IMR-90 (cell line): Measurements from ENCODE around the gene FRY. TPM values are rescaled to one million over a fixed set of nuclear protein-coding genes. Genes with fewer than 3 reads are reported as not detected.

Experiments used
- ATAC-seq: fragments of 200-7000 bp; cut with Tn5 transposase; 2 replicates; pipeline ENCODE4 v1.9.1; 2020; ENCODE audit warnings: low read depth, mild to moderate bottlenecking, moderate library complexity
- BruUV-seq: library from RNA; stranded (reverse); fragments of 400-500 nt; replicated peaks from 2 replicates; lab custom pipeline; 2021; lab: Mats Ljungman, UMichigan
- CTCF ChIA-PET: fragments of 300-600 bp; formaldehyde crosslinking; extraction: SDS; loops from one replicate; lab custom pipeline; 2021; ENCODE audit warnings: antibody characterized with exemption; lab: Yijun Ruan, JAX
- POLR2A ChIA-PET: fragments of 300-600 bp; sonication (Branson Sonifier 250); formaldehyde crosslinking; loops from one replicate; lab custom pipeline; 2022; ENCODE audit warnings: antibody characterized with exemption; ENCODE audit not compliant: unreplicated experiment; lab: Charles Lee
- DNase-seq: peaks from one replicate; pipeline ENCODE4 v3.0.0; 2013
- H2AFZ ChIP-seq: replicated peaks from 2 replicates; pipeline ENCODE3; 2013; ENCODE audit warnings: low read length, mild to moderate bottlenecking; ENCODE audit not compliant: poor library complexity
- H2AK5ac ChIP-seq: 2 replicates; pipeline ENCODE4 v1.6.1; 2013; ENCODE audit warnings: low read depth, low read length, inconsistent platforms
- H2AK9ac ChIP-seq: replicated peaks from 2 replicates; pipeline ENCODE3; 2013; ENCODE audit warnings: mild to moderate bottlenecking, low read depth, low read length, moderate library complexity; ENCODE audit not compliant: poor library complexity
- H2BK120ac ChIP-seq: 2 replicates; pipeline ENCODE4 v1.6.1; 2013; ENCODE audit warnings: low read depth, low read length, inconsistent platforms
- H2BK15ac ChIP-seq: 3 replicates; pipeline ENCODE4 v1.6.1; 2013; ENCODE audit warnings: low read depth, low read length, inconsistent platforms
- H2BK20ac ChIP-seq: 2 replicates; pipeline ENCODE4 v1.6.1; 2013; ENCODE audit warnings: low read depth, mild to moderate bottlenecking, inconsistent platforms, low read length, moderate library complexity
- H2BK5ac ChIP-seq: 2 replicates; pipeline ENCODE4 v1.6.1; 2013; ENCODE audit warnings: mild to moderate bottlenecking, low read depth, low read length, inconsistent platforms; ENCODE audit not compliant: poor library complexity, severe bottlenecking
- H3K14ac ChIP-seq: replicated peaks from 2 replicates; pipeline ENCODE4 v1.6.1; 2013; ENCODE audit warnings: low read depth, low read length, inconsistent platforms
- H3K18ac ChIP-seq: 2 replicates; pipeline ENCODE4 v1.6.1; 2013; ENCODE audit warnings: low read depth, low read length, control low read depth
- H3K23ac ChIP-seq: 2 replicates; pipeline ENCODE4 v1.6.1; 2013; ENCODE audit warnings: low read depth, low read length, inconsistent platforms
- H3K27ac ChIP-seq: 2 replicates; pipeline ENCODE4 v1.5.1; 2013; ENCODE audit warnings: mild to moderate bottlenecking, control low read depth, low read length; ENCODE audit not compliant: insufficient read depth
- H3K27me3 ChIP-seq: 2 replicates; pipeline ENCODE4 v1.6.1; 2013; ENCODE audit warnings: low read length; ENCODE audit not compliant: control insufficient read depth, insufficient read depth
- H3K36me3 ChIP-seq: 2 replicates; pipeline ENCODE4 v1.6.1; 2013; ENCODE audit warnings: low read length, mixed read lengths; ENCODE audit not compliant: control insufficient read depth, insufficient read depth
- H3K4ac ChIP-seq: 2 replicates; pipeline ENCODE4 v1.6.1; 2013; ENCODE audit warnings: low read depth, low read length, inconsistent platforms
- H3K4me1 ChIP-seq: 2 replicates; pipeline ENCODE4 v1.6.1; 2013; ENCODE audit warnings: low read length, mixed read lengths; ENCODE audit not compliant: control insufficient read depth, insufficient read depth
- H3K4me2 ChIP-seq: 2 replicates; pipeline ENCODE4 v1.6.1; 2013; ENCODE audit warnings: low read depth, mild to moderate bottlenecking, control low read depth, low read length, moderate library complexity
- H3K4me3 ChIP-seq: 2 replicates; pipeline ENCODE4 v1.5.1; 2013; ENCODE audit warnings: low read depth, mild to moderate bottlenecking, control low read depth, low read length, moderate library complexity; ENCODE audit not compliant: insufficient read depth
- H3K56ac ChIP-seq: 2 replicates; pipeline ENCODE4 v1.6.1; 2013; ENCODE audit warnings: low read length, inconsistent platforms; ENCODE audit not compliant: insufficient read depth; ENCODE audit errors: extremely low read depth
- H3K79me1 ChIP-seq, 2 experiments: 2 replicates each; pipeline ENCODE4 v1.6.1; 2013; ENCODE audit warnings: low read length in 2 of 2, inconsistent platforms in 1 of 2, low read depth in 1 of 2
- H3K9ac ChIP-seq: 2 replicates; pipeline ENCODE4 v1.6.1; 2013; ENCODE audit warnings: low read depth, low read length, control low read depth
- H3K9me1 ChIP-seq: 2 replicates; pipeline ENCODE4 v1.6.1; 2013; ENCODE audit warnings: low read length, inconsistent platforms; ENCODE audit not compliant: insufficient read depth
- H3K9me3 ChIP-seq: 2 replicates; pipeline ENCODE4 v1.6.1; 2013; ENCODE audit warnings: low read length; ENCODE audit not compliant: control insufficient read depth, insufficient read depth
- H4K20me1 ChIP-seq: 2 replicates; pipeline ENCODE4 v1.6.1; 2013; ENCODE audit warnings: low read length, inconsistent platforms; ENCODE audit not compliant: insufficient read depth
- H4K5ac ChIP-seq: 2 replicates; pipeline ENCODE4 v1.6.1; 2013; ENCODE audit warnings: mild to moderate bottlenecking, low read depth, low read length, control low read depth
- H4K8ac ChIP-seq, 2 experiments: 2 replicates each; pipeline ENCODE4 v1.6.1; 2013; ENCODE audit warnings: low read depth in 2 of 2, low read length in 2 of 2, control low read depth in 1 of 2, inconsistent platforms in 1 of 2
- H4K91ac ChIP-seq: 2 replicates; pipeline ENCODE4 v1.6.1; 2013; ENCODE audit warnings: low read depth, low read length, inconsistent platforms; ENCODE audit not compliant: insufficient read depth
- BHLHE40 ChIP-seq: fragments of 150-350 bp; IDR thresholded peaks from 2 replicates; pipeline ENCODE4 v1.6.1; 2016; ENCODE audit warnings: mild to moderate bottlenecking, low read depth, low read length
- CEBPB ChIP-seq: IDR thresholded peaks from 2 replicates; pipeline ENCODE4 v1.6.1; 2012; ENCODE audit warnings: low read depth, low read length, improper control_type of control experiment
- CHD1 ChIP-seq: IDR thresholded peaks from 2 replicates; pipeline ENCODE4 v1.6.1; 2012; ENCODE audit warnings: low read depth, low read length, improper control_type of control experiment
- CTCF ChIP-seq: conservative IDR thresholded peaks from 2 replicates; pipeline ENCODE4 v1.5.1; 2012; ENCODE audit warnings: mild to moderate bottlenecking, low read depth, low read length, improper control_type of control experiment
- ELK1 ChIP-seq: fragments of 150-350 bp; IDR thresholded peaks from 2 replicates; pipeline ENCODE4 v1.6.1; 2016; ENCODE audit warnings: low read depth, mild to moderate bottlenecking, low read length, moderate library complexity, borderline replicate concordance
- FOS ChIP-seq: fragments of 150-350 bp; IDR thresholded peaks from 2 replicates; pipeline ENCODE4 v1.6.1; 2016; ENCODE audit warnings: low read depth, low read length
- MAFK ChIP-seq: IDR thresholded peaks from 2 replicates; pipeline ENCODE4 v1.6.1; 2012; ENCODE audit warnings: low read depth, low read length, improper control_type of control experiment
- MAZ ChIP-seq: IDR thresholded peaks from 2 replicates; pipeline ENCODE4 v1.6.1; 2012; ENCODE audit warnings: low read depth, mild to moderate bottlenecking, low read length, improper control_type of control experiment, moderate library complexity, borderline replicate concordance
- MXI1 ChIP-seq: IDR thresholded peaks from 2 replicates; pipeline ENCODE4 v1.6.1; 2012; ENCODE audit warnings: low read depth, mild to moderate bottlenecking, low read length, moderate library complexity, borderline replicate concordance
- NFE2L2 ChIP-seq: fragments of 150-350 bp; IDR thresholded peaks from 2 replicates; pipeline ENCODE4 v1.6.1; 2016; ENCODE audit warnings: low read depth, mild to moderate bottlenecking, low read length
- POLR2A ChIP-seq: IDR thresholded peaks from 2 replicates; pipeline ENCODE4 v1.6.1; 2012; ENCODE audit warnings: mild to moderate bottlenecking, low read depth, low read length
- RAD21 ChIP-seq: IDR thresholded peaks from 2 replicates; pipeline ENCODE4 v1.6.1; 2012; ENCODE audit warnings: low read length, improper control_type of control experiment
- RCOR1 ChIP-seq: IDR thresholded peaks from 2 replicates; pipeline ENCODE4 v1.6.1; 2012; ENCODE audit warnings: mild to moderate bottlenecking, low read length, improper control_type of control experiment; ENCODE audit not compliant: insufficient replicate concordance
- RFX5 ChIP-seq: IDR thresholded peaks from 2 replicates; pipeline ENCODE4 v1.8.0; 2012; ENCODE audit warnings: low read depth, mild to moderate bottlenecking, low read length, moderate library complexity
- SMC3 ChIP-seq: fragments of 150-350 bp; IDR thresholded peaks from 2 replicates; pipeline ENCODE4 v1.6.1; 2016; ENCODE audit warnings: low read depth, mild to moderate bottlenecking, antibody characterized with exemption, low read length, moderate library complexity
- USF2 ChIP-seq: fragments of 150-350 bp; IDR thresholded peaks from 2 replicates; pipeline ENCODE4 v1.6.1; 2017; ENCODE audit warnings: mild to moderate bottlenecking, antibody characterized with exemption, low read length, low read depth
- dilution Hi-C: fragments of 300-500 bp; cut with HindIII; formaldehyde crosslinking; loops from one replicate; pipeline ENCODE4 v1.14.3; 2018; ENCODE audit warnings: low sequenced_read_pairs; ENCODE audit not compliant: unreplicated experiment
- in situ Hi-C: fragments of 300-500 bp; cut with MboI; formaldehyde crosslinking; loops from 3 replicates; pipeline ENCODE4 v1.14.3; 2019; ENCODE audit warnings: low sequenced_read_pairs, inconsistent platforms, mixed read lengths
- intact Hi-C: fragments of 100-400 bp; cut with micrococcal nuclease; formaldehyde crosslinking; loops from 2 replicates; pipeline ENCODE4 v1.10.0; 2022
- polyA plus RNA-seq, 3 experiments: library from polyadenylated mRNA; depleted of rRNA; stranded (reverse); fragments of >200 nt; gene quantifications; 2 replicates each; pipeline ENCODE4 v1.2.3, GENCODE V29; 2012; ENCODE audit warnings: low replicate concordance in 1 of 3
- total RNA-seq: library from RNA; depleted of rRNA; stranded (reverse); fragments of >200 nt; gene quantifications from 2 replicates; pipeline ENCODE4 v1.2.3, GENCODE V29; 2012

The FRY gene
- total and polyA plus RNA-seq, 2 of the 4 experiments (the other 2 are of a cell fraction): 3.0 to 4.8 TPM

GRCh38 chr13:32105653-32106313 lies 74.2 kb downstream of the FRY start:
- no peak overlapping the region for H2BK120ac ChIP-seq
- H2BK20ac ChIP-seq: no peak overlapping the region
- no peaks in the 10 kb centered on the region for H3K9me3 ChIP-seq
- H4K20me1 ChIP-seq: no peaks in the 10 kb centered on the region
- H3K4me3 ChIP-seq: no peak overlapping the region
- H3K27ac ChIP-seq: no peak overlapping the region
- H3K9ac ChIP-seq: no peak overlapping the region
- intact Hi-C loops (no loop called here), in situ Hi-C loops (no loop called here), dilution Hi-C loops (no loop called here)
- DNase-seq: no peak
- peaks cover 3% of the 10 kb centered on the region; the same call in 1 of the 2 replicates for H3K36me3 ChIP-seq
- no peak for ATAC-seq
- BruUV-seq: no TSS peak
- no peak overlapping the region for H3K18ac ChIP-seq
- no peak overlapping the region for H3K4ac ChIP-seq
- H4K8ac ChIP-seq: no peak overlapping the region
- no peak overlapping the region for H4K5ac ChIP-seq
- no peak overlapping the region for H2AK5ac ChIP-seq
- no peak overlapping the region for H4K91ac ChIP-seq
- CTCF ChIA-PET: interaction anchor here (0.6 kb wide), 1 partner anchor 186 kb away, joined by 4 read pairs; no protein-coding TSS in a partner anchor
- peaks cover 6% of the 10 kb centered on the region; the same call in 1 of the 2 replicates for H3K9me1 ChIP-seq
- peaks cover 4% of the 10 kb centered on the region; the same call in 1 of the 2 replicates for H3K4me1 ChIP-seq
- H3K56ac ChIP-seq: no peak overlapping the region
- H3K23ac ChIP-seq: no peak overlapping the region
- no peak overlapping the region for H2AK9ac ChIP-seq
- H3K27me3 ChIP-seq: no peaks in the 10 kb centered on the region
- H2BK5ac ChIP-seq: no peak overlapping the region
- POLR2A ChIA-PET: no interaction called here
- TF ChIP-seq FOS: no peak
- no peak for TF ChIP-seq RAD21
- TF ChIP-seq RCOR1: no peak
- no peak for TF ChIP-seq USF2
- TF ChIP-seq RFX5: no peak
- TF ChIP-seq MAFK: no peak
- TF ChIP-seq NFE2L2: no peak
- no peak for TF ChIP-seq MXI1
- no peak for TF ChIP-seq SMC3
- no peak for TF ChIP-seq MAZ
- no peak for TF ChIP-seq BHLHE40
- no peak for TF ChIP-seq POLR2A
- TF ChIP-seq CTCF: no peak
- TF ChIP-seq ELK1: no peak
- no peak for TF ChIP-seq CEBPB
- no peak for TF ChIP-seq CHD1
- H3K14ac ChIP-seq: no peak overlapping the region
- no peaks in the 10 kb centered on the region for H3K79me1 ChIP-seq
- no peak overlapping the region for H3K4me2 ChIP-seq
- H2BK15ac ChIP-seq: no peak overlapping the region
- H2AFZ ChIP-seq: no peak overlapping the region
